Measurements from ENCODE around the gene PLCH1. TPM values are rescaled to one million over a fixed set of nuclear protein-coding genes. Genes with fewer than 3 reads are reported as not detected.
"Not testable (repeated sequence)": the region's sequence is repeated elsewhere in the genome, so short reads cannot be mapped to it uniquely, and the experiment has no call there.

Gene PLCH1
- total and polyA plus RNA-seq, 2 experiments from 2014 or later = 2.6 to 5.8 TPM

DNA sequence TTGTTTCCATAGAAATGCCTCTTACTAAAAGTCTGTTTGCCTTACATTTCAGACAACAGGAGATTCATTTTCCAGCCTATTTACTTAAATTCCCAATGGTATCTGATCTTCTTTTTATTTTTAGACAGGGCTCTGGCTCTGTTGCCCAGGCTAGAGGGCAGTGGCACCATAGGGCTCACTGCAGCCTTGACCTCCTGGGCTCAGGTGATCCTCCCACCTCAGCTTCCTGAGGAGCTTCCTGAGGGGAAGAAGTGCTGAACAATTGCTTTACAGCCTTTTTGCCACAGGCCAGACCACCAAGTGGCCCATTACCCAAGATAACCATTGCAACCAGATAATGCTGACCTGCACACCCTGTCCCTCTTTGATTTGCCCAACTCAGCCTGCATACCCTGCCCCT lies 126.3 kb downstream of the PLCH1 start:
- H3K4me1 ChIP-seq (ENCODE audit: insufficient read depth) = no peaks in the 10 kb centered on the region
- H3K9me3 ChIP-seq (ENCODE audit: low read depth) = peaks cover 7% of the 10 kb centered on the region
- no peak for DNase-seq (ENCODE audit: low spot score)
- no peaks in the 10 kb centered on the region for H4K20me1 ChIP-seq (ENCODE audit: insufficient read depth, poor library complexity, severe bottlenecking)
- H3K4me3 ChIP-seq = no peak overlapping the region
- no peak overlapping the region for H3K4me2 ChIP-seq
- no peaks in the 10 kb centered on the region for H3K9me2 ChIP-seq (replicated peaks; ENCODE audit: insufficient read depth)
- TF ChIP-seq EZH2 (IDR thresholded peaks at IDR 0.05; ENCODE audit: borderline replicate concordance) = no peak
- no peak for TF ChIP-seq EZH2phosphoT487 (IDR thresholded peaks at IDR 0.05; ENCODE audit: low read depth, severe bottlenecking, unreplicated experiment)
- TF ChIP-seq, protein P1, sequence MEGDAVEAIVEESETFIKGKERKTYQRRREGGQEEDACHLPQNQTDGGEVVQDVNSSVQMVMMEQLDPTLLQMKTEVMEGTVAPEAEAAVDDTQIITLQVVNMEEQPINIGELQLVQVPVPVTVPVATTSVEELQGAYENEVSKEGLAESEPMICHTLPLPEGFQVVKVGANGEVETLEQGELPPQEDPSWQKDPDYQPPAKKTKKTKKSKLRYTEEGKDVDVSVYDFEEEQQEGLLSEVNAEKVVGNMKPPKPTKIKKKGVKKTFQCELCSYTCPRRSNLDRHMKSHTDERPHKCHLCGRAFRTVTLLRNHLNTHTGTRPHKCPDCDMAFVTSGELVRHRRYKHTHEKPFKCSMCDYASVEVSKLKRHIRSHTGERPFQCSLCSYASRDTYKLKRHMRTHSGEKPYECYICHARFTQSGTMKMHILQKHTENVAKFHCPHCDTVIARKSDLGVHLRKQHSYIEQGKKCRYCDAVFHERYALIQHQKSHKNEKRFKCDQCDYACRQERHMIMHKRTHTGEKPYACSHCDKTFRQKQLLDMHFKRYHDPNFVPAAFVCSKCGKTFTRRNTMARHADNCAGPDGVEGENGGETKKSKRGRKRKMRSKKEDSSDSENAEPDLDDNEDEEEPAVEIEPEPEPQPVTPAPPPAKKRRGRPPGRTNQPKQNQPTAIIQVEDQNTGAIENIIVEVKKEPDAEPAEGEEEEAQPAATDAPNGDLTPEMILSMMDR (IDR thresholded peaks at IDR 0.05; ENCODE audit: poor library complexity) = no peak
- H2AFZ ChIP-seq = no peak overlapping the region
- H3K36me3 ChIP-seq (replicated peaks; ENCODE audit: insufficient read depth, low read depth) = no peaks in the 10 kb centered on the region
- no peak overlapping the region for H3K27ac ChIP-seq
- H3K27me3 ChIP-seq = no peaks in the 10 kb centered on the region
- no peaks in the 10 kb centered on the region for H3K79me2 ChIP-seq

DNA sequence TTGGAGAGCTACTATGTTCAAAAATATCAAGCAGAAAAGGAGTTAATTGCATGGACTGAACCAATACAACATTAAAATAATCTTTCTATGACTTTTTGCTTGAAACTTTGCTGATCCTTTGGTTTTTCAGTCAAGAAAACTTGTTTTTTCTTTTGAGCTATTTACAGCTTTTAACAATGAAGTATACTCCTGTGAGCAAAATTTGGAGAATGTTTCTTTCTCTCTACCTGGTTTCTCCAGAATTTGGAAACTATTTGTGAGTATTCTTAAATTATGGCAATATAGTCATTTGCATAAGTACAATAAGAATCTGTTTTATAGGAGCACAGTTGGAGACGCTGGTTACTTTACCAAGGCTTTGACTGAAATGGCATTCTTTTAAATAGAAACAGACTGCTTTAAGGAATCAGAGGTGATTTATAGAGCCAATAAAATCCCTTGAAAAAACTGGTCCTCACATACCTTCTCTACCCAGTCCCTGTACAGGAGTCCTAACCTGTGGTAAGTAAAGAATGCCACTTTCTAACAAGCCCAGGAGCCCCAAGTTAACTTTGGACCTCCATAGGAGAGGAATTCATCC lies 127.4 kb downstream of the PLCH1 start:
- Histone ChIP-seq H3K36me3 (replicated peaks; ENCODE audit: insufficient read depth, low read depth) (no peaks in the 10 kb centered on the region), H4K20me1 (ENCODE audit: insufficient read depth, poor library complexity, severe bottlenecking) (no peaks in the 10 kb centered on the region), H2AFZ (no peak overlapping the region), H3K4me1 (ENCODE audit: insufficient read depth) (no peaks in the 10 kb centered on the region), H3K9me2 (replicated peaks; ENCODE audit: insufficient read depth) (no peaks in the 10 kb centered on the region), H3K27me3 (no peaks in the 10 kb centered on the region), H3K4me3 (no peak overlapping the region), H3K27ac (no peak overlapping the region), H3K4me2 (no peak overlapping the region), H3K9me3 (ENCODE audit: low read depth) (peaks cover 7% of the 10 kb centered on the region), H3K79me2 (no peaks in the 10 kb centered on the region)
- 82% methylated on average over 1 of the region's 1 CpG for WGBS (ENCODE audit: low lambda C conversion rate, missing lambda C conversion rate)
- no peak for DNase-seq (ENCODE audit: low spot score)
- TF ChIP-seq EZH2phosphoT487 (IDR thresholded peaks at IDR 0.05; ENCODE audit: low read depth, severe bottlenecking, unreplicated experiment) (no peak), EZH2 (IDR thresholded peaks at IDR 0.05; ENCODE audit: borderline replicate concordance) (no peak)
- TF ChIP-seq, protein P1 (IDR thresholded peaks at IDR 0.05; ENCODE audit: poor library complexity) = no peak

- H2AFZ ChIP-seq; H3K4me1 ChIP-seq (ENCODE audit: insufficient read depth); H3K27ac ChIP-seq; H3K36me3 ChIP-seq (replicated peaks; ENCODE audit: insufficient read depth, low read depth); H3K4me2 ChIP-seq; H3K9me3 ChIP-seq (ENCODE audit: low read depth); H3K27me3 ChIP-seq; DNase-seq (ENCODE audit: low spot score); H3K9me2 ChIP-seq (replicated peaks; ENCODE audit: insufficient read depth); H4K20me1 ChIP-seq (ENCODE audit: insufficient read depth, poor library complexity, severe bottlenecking); H3K79me2 ChIP-seq; H3K4me3 ChIP-seq: not testable (repeated sequence)
- WGBS (ENCODE audit: low lambda C conversion rate, missing lambda C conversion rate) = 100% methylated on average over 1 of the region's 1 CpG
Observed at GRCh38 chr3:155615141-155615540, 129.7 kb downstream of the PLCH1 start.

- H3K27ac ChIP-seq; H3K4me1 ChIP-seq (ENCODE audit: insufficient read depth); H2AFZ ChIP-seq; H3K36me3 ChIP-seq (replicated peaks; ENCODE audit: insufficient read depth, low read depth); H4K20me1 ChIP-seq (ENCODE audit: insufficient read depth, poor library complexity, severe bottlenecking); H3K79me2 ChIP-seq; H3K9me2 ChIP-seq (replicated peaks; ENCODE audit: insufficient read depth); H3K9me3 ChIP-seq (ENCODE audit: low read depth); DNase-seq (ENCODE audit: low spot score); H3K4me3 ChIP-seq; H3K27me3 ChIP-seq; H3K4me2 ChIP-seq: not testable (repeated sequence)
Observed at GRCh38 chr3:155614410-155614809, 130.5 kb downstream of the PLCH1 start.

GRCh38 chr3:155611456-155611855 lies 133.4 kb downstream of the PLCH1 start:
- no peaks in the 10 kb centered on the region for H3K36me3 ChIP-seq (replicated peaks; ENCODE audit: insufficient read depth, low read depth)
- H2AFZ ChIP-seq = no peak overlapping the region
- H3K27ac ChIP-seq = no peak overlapping the region
- H3K4me1 ChIP-seq (ENCODE audit: insufficient read depth) = no peaks in the 10 kb centered on the region
- H3K27me3 ChIP-seq = no peaks in the 10 kb centered on the region
- H3K9me2 ChIP-seq (replicated peaks; ENCODE audit: insufficient read depth) = no peaks in the 10 kb centered on the region
- no peak for DNase-seq (ENCODE audit: low spot score)
- H3K4me2 ChIP-seq = no peak overlapping the region
- no peak overlapping the region for H3K4me3 ChIP-seq
- no peaks in the 10 kb centered on the region for H3K79me2 ChIP-seq
- H3K9me3 ChIP-seq (ENCODE audit: low read depth) = peaks cover 4% of the 10 kb centered on the region
- TF ChIP-seq, protein P1 (IDR thresholded peaks at IDR 0.05; ENCODE audit: poor library complexity) = no peak
- TF ChIP-seq EZH2phosphoT487 (IDR thresholded peaks at IDR 0.05; ENCODE audit: low read depth, severe bottlenecking, unreplicated experiment) = no peak
- TF ChIP-seq EZH2 (IDR thresholded peaks at IDR 0.05; ENCODE audit: borderline replicate concordance) = no peak
- no peaks in the 10 kb centered on the region for H4K20me1 ChIP-seq (ENCODE audit: insufficient read depth, poor library complexity, severe bottlenecking)

Measured in hepatocyte (in vitro differentiated cells).